ENCODE measurements around the gene WDFY2.

Gene WDFY2

GRCh38 chr13:51551416-51551815 lies 32.8 kb upstream of the WDFY2 start:
- DNase-seq (ENCODE audit: low read depth): no peak
- no peak for TF ChIP-seq MYC (IDR thresholded peaks at IDR 0.05; ENCODE audit: low read depth, low read length)
- TF ChIP-seq POLR2A (IDR thresholded peaks at IDR 0.05; ENCODE audit: extremely low read depth, insufficient read length): no peak
- TF ChIP-seq MAX (IDR thresholded peaks at IDR 0.05; ENCODE audit: low read depth, low read length): no peak
- TF ChIP-seq, protein P1, sequence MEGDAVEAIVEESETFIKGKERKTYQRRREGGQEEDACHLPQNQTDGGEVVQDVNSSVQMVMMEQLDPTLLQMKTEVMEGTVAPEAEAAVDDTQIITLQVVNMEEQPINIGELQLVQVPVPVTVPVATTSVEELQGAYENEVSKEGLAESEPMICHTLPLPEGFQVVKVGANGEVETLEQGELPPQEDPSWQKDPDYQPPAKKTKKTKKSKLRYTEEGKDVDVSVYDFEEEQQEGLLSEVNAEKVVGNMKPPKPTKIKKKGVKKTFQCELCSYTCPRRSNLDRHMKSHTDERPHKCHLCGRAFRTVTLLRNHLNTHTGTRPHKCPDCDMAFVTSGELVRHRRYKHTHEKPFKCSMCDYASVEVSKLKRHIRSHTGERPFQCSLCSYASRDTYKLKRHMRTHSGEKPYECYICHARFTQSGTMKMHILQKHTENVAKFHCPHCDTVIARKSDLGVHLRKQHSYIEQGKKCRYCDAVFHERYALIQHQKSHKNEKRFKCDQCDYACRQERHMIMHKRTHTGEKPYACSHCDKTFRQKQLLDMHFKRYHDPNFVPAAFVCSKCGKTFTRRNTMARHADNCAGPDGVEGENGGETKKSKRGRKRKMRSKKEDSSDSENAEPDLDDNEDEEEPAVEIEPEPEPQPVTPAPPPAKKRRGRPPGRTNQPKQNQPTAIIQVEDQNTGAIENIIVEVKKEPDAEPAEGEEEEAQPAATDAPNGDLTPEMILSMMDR (IDR thresholded peaks at IDR 0.05; ENCODE audit: low read depth, low read length): no peak
- no peak overlapping the region for H3K4me3 ChIP-seq (ENCODE audit: low read depth, low read length)

DNA sequence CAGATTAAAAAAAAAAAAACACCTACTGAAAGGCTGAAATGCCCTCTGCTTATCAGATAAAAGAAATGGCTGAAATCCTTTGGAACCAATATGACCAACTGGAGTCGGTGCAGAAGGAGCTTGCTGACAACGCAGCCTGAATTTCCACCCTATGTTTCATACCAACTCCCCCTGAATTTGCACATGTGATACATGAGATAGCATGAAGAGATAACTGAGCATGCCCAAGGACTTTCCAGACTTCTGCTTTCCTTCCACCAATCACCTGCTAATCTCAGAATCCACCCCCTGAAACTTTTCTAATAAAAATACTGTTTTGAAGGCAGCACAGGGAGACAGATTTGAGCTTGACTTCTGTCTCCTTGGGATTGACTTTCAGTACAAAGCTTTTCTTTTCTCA lies 32.2 kb upstream of the WDFY2 start:
- H3K4me3 ChIP-seq (ENCODE audit: low read depth, low read length): no peak overlapping the region
- DNase-seq (ENCODE audit: low read depth): peak; percentile 86
- TF ChIP-seq MAX (IDR thresholded peaks at IDR 0.05; ENCODE audit: low read depth, low read length) (peak; percentile 90), POLR2A (IDR thresholded peaks at IDR 0.05; ENCODE audit: extremely low read depth, insufficient read length) (no peak), MYC (IDR thresholded peaks at IDR 0.05; ENCODE audit: low read depth, low read length) (peak; percentile 77)
- TF ChIP-seq, protein P1 (IDR thresholded peaks at IDR 0.05; ENCODE audit: low read depth, low read length): no peak

- peak; percentile 53 for DNase-seq (ENCODE audit: low read depth)
- no peak overlapping the region for H3K4me3 ChIP-seq (ENCODE audit: low read depth, low read length)
- TF ChIP-seq, protein P1 (IDR thresholded peaks at IDR 0.05; ENCODE audit: low read depth, low read length): no peak
- TF ChIP-seq MAX (IDR thresholded peaks at IDR 0.05; ENCODE audit: low read depth, low read length): no peak
- no peak for TF ChIP-seq POLR2A (IDR thresholded peaks at IDR 0.05; ENCODE audit: extremely low read depth, insufficient read length)
- no peak for TF ChIP-seq MYC (IDR thresholded peaks at IDR 0.05; ENCODE audit: low read depth, low read length)
Measured at GRCh38 chr13:51553531-51553930, 30.7 kb upstream of the WDFY2 start.

- no peak for DNase-seq (ENCODE audit: low read depth)
- no peak for TF ChIP-seq POLR2A (IDR thresholded peaks at IDR 0.05; ENCODE audit: extremely low read depth, insufficient read length)
- no peak overlapping the region for H3K4me3 ChIP-seq (ENCODE audit: low read depth, low read length)
Measured at GRCh38 chr13:51556740-51557139, 27.5 kb upstream of the WDFY2 start.

DNA sequence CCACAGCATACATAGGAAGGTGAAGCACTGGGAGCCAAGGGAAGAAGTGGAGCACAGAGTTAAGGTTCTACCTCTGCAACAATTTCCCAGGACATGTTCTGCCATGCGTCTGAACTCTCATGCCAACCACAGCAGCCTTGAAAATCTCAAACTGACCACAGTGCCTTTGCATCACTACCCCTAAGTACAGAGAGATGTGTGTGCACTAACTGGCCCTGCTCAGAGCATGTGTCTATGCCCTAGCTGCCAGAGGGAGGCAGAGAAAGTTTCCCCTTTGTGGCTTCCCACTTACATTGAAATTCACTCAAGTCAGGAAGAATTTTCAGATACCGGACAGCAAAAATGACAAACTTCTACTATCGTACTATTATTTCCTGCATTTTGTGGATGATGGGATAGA lies 26.8 kb upstream of the WDFY2 start:
- DNase-seq (ENCODE audit: low read depth): peak; percentile 66
- no peak overlapping the region for H3K4me3 ChIP-seq (ENCODE audit: low read depth, low read length)
- TF ChIP-seq, protein P1 (IDR thresholded peaks at IDR 0.05; ENCODE audit: low read depth, low read length): peak; percentile 0
- no peak for TF ChIP-seq MYC (IDR thresholded peaks at IDR 0.05; ENCODE audit: low read depth, low read length)

GRCh38 chr13:51557875-51558612 lies 26.2 kb upstream of the WDFY2 start:
- peak; percentile 83 for DNase-seq (ENCODE audit: low read depth)
- H3K4me3 ChIP-seq (ENCODE audit: low read depth, low read length): no peak overlapping the region
- TF ChIP-seq MAX (IDR thresholded peaks at IDR 0.05; ENCODE audit: low read depth, low read length): no peak
- TF ChIP-seq, protein P1 (IDR thresholded peaks at IDR 0.05; ENCODE audit: low read depth, low read length): no peak

Measured in NB4 (cell line).